Astrocyte of the hippocampus (primary cell): ENCODE measurements around the gene POU4F2.
"Not testable (repeated sequence)": the region's sequence is repeated elsewhere in the genome, so short reads cannot be mapped to it uniquely, and the experiment has no call there.

Experiments used
- DNase-seq: peaks from one replicate; pipeline ENCODE4 v3.0.0; 2011; ENCODE audit warnings: low read depth, low spot score

Gene POU4F2

GRCh38 chr4:146654687-146655520, 16.2 kb downstream of the POU4F2 start:
- DNase-seq: peak; percentile 56

GRCh38 chr4:146655521-146655856, 16.8 kb downstream of the POU4F2 start:
- no peak for DNase-seq

GRCh38 chr4:146661367-146661766, 22.7 kb downstream of the POU4F2 start:
- no peak for DNase-seq

- DNase-seq: not testable (repeated sequence)
These were observed 25.2 kb downstream of the POU4F2 start for GRCh38 chr4:146663968-146664311.

GRCh38 chr4:146674829-146675570, 36.3 kb downstream of the POU4F2 start:
- no peak for DNase-seq
